ENCODE data around the gene LRP6.

Gene LRP6

GRCh38 chr12:12210983-12211382 is 55.9 kb downstream of the LRP6 start:
- no peak for DNase-seq

DNA sequence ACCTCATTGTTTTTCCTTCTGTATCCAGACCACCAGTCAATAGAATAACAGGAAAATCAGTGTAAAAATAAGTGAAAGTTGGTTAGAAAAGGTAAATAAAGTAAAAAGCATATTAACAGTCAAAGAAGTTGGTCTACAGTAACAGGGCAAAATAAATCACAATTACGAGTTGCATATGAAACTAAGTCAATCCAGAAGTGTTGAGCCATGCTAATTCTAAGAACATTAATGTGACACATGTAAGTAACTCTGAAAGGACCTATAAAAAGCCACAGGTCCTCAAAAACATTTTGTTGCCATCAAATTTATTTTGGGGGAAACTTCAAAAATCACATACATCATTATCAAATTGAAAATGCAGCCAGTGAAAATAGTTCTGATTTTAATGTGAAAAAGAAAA is 56.4 kb downstream of the LRP6 start:
- no peak for DNase-seq

GRCh38 chr12:12209675-12210074 is 57.2 kb downstream of the LRP6 start:
- no peak for DNase-seq

DNA sequence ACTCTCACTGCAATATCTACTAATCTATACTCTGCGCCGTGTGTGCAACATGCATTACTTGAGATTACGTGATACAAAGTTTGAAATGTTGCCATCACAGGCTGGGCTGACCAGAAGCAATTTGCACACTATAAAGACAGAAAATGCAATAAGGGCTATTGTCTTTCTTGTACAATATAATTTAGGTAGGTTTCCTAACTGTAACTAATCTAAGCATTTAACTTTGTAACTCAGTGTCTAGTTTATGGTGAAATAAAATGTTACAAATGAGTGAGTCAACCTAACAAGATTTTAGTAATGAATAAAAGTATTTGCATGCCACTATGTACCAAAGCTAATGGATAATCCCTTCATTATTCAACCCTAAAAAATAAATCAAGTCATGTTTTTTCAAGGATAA is 57.8 kb downstream of the LRP6 start:
- no peak for DNase-seq

DNA sequence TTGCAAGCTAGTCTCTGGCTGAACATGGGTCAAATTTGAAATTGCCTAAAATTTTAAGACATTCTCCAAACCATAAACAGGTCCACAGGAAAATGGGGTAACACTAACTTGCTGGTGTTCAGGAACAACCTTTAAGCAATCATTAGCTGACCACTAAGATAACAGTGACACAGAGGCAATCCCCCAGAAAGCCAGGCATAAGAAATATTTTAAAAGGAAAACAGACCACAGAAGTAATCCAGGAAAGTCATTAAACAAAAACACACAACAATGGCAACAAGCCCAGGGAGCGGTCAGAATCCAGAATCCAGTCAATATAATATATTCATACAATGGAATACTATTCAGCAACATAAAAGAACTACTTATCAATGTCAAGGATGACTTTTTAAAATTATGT is 59.1 kb downstream of the LRP6 start:
- no peak for DNase-seq

DNA sequence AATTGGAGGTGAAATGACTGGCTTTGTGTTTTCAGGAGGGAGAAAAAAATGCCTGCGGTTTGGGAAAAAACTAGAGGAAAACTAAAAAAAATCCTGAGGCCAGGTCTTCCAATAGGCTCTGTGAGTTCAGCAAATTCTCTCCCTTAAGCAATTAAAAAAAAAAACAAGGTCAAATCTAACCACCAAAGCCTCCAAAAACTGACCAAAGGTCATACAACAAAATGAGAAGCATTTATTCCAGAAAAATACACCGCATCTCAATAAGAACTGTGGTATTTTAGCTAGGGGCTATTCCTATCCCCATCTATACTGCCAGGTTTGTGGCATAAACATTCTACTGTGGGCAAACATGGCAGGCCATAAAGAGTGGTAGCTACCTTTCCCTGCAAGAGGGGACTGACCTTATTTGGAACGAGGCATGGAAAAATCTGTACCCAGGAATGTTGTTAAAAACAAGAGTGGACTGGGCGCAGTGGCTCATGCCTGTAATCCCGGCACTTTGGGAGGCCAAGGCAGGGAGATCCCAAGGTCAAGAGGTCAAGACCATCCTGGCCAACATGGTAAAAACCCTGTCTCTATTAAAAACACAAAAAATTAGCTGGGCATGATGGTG is 60.0 kb downstream of the LRP6 start:
- DNase-seq = no peak

DNA sequence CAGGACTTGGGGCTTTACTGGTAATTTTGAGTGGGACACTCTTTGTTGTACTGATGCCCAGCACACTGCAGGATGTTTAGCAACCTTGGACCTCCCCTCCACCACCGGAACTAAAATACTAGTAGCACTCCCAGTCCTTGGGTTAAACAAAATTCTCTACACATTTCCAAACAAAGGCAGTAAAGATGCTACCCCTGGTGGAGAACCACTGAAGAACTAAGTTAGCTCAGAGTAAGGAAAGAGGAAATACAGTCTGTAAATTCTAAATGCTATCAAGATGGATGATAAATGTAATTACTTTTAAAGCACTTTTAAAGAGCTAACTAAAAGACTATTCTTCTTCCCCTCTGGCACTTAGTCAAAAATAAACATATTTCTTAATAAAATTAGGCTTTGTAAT is 64.1 kb downstream of the LRP6 start:
- DNase-seq = no peak

- no peak for DNase-seq
These were observed 64.7 kb downstream of the LRP6 start for GRCh38 chr12:12202105-12202504.

GRCh38 chr12:12201274-12201758 is 65.5 kb downstream of the LRP6 start:
- no peak for DNase-seq

DNA sequence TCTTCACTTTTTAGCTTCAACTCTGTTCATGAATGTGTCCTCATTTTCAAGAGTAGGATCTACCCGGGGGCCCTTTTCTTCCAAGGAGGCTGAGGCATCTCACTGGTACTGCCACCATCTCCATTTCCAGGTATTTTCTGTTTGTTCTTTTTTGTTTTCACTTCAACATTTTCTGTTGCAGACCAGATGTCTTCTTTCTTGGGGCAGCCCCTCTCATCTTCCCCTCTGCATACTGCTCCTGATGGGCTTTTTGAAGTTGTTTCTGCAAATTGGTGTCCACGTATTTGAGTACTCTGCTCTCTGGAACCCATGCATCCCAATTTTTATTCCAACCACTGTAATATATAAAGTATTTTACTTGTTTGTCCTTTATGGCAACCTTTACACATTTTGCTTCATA is 66.5 kb downstream of the LRP6 start:
- DNase-seq = no peak

GRCh38 chr12:12198124-12198523 is 68.7 kb downstream of the LRP6 start:
- DNase-seq = no peak

DNA sequence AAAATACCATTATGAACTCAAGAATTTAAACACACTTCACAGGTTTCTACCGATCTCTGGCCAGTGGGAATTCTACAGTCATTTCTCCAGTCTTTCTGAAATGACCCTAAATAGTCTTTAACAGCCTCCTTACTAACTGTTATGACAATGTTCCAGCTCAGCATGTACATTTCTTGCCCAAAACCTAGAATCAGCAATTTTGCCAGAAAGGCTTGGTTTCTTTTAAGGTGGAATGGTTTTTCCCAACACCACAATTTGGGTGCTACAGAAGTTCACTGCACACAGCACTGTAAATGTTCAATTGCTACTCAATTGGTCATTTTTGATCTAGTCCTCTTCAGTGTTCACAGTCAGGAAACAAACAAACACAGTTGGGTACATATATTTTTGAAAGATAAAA is 69.7 kb downstream of the LRP6 start:
- no peak for DNase-seq

DNA sequence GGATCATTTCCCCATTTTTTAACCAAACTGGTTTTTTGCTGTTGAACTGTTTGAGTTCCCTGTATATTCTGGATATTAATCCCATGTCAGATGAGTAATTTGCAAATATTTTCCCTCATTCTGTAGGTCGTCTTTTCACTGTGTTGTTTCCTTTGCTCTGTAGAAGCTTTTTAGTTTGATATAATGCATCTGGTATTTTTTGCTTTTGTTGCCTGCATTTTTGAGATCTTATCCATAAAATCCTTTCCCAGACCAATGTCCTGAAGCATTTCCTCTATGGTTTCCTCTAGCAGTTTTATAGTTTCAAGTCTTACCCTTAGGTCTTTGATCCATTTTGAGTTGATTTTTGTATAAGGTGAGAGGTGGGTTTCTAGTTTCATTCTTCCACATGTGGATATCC is 71.3 kb downstream of the LRP6 start:
- no peak for DNase-seq

DNA sequence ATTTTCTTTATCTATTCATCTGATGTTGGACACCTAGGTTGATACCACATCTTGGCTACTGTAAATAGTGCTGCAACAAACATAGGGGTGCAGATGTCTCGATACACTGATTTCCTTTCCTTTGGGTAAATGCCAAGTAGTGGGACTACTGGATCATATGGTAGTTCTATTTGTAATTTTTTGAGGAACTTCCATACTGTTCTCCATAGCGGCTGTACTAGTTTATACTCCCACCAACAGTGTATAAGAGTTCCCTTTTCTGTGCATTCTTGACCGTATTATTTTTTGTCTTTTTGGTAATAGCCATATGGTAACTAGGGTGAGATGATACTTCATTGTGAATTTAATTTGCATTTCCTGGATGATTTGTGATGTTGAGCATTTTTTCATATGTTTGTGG is 71.8 kb downstream of the LRP6 start:
- DNase-seq = no peak

- no peak for DNase-seq
These were observed 72.6 kb downstream of the LRP6 start for GRCh38 chr12:12194206-12194605.

GRCh38 chr12:12191008-12191407 is 75.8 kb downstream of the LRP6 start:
- no peak for DNase-seq

DNA sequence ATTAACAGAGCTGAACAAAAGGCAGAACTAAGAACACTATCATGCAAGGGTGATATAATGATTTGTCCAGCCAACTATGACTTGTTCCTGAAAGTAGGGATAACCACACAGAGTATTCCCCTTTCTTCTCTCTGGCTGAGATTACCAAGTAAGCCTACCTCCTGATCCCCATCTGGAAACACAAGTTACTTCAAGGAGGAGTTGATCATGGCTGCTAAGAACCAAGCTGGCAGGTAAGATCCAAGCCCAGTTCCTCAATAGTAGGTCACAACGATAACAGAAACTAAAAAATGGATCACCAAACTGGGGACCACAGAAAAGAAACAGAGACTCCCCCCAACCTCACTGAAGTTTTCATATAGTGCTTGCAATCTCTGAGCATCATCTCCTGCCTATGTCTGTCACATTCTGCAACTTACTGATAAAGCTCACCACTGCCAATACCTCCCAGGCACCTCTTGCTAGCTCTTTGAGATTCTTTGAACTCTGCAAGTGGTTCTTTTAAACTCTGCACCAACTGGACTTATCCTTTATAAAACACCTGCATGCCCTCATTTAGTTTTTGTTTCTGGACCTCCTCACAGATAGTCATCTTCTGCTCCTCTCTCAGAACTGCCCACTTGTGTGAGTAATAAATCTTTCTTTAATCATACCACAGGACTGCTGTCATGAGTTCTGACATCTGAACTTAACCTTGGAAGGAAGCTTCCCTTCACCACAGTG is 76.6 kb downstream of the LRP6 start:
- DNase-seq = no peak

GRCh38 chr12:12185414-12185813 is 81.4 kb downstream of the LRP6 start:
- no peak for DNase-seq

DNA sequence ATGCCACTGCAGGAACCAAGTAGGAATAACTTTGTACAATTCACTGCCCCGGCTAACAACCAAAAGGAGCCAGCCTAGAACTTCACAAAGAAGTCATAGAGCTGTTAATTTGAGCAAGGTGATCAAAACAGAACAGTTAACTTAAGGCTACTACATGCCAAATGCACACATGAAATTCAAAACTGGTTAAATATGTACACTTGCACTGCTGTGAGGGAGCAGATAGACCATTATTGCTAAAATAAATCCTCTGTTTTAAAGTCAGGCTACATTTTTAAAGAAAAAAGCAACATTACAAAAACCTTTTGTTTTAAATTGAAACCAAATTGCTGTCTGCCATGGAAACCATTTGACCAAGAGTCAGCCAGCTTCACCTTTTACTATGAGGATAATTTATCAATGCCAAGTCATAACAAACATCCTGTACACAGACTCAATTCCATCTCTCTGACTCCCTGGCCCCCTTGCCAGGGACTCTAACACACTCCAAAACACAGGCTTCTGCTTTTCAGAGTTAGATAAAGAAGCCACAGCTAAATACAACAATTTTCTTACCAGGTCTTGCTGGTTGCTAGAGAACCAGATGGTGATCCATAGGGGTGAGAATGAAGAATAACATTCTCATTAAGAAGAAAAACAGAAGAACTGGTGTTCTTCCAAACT is 84.0 kb downstream of the LRP6 start:
- no peak for DNase-seq

DNA sequence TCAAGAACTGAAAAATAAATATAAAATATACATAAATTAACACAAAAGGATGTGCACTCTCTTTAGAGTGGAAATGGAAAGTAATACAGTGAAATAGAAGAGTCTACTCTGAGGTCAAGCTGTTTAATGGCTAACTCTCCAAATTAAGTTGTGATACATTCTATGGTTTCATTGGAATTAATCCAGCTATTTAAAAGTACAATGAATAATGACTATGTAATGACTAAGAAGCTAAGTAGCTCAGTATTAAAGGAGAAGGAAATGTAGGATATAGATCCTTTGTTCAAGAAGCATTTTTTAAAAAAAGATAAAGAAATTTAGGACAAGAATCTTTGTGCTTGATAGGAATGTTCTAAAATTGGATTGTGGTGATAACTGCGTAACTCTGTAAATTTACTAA is 85.3 kb downstream of the LRP6 start:
- no peak for DNase-seq

DNA sequence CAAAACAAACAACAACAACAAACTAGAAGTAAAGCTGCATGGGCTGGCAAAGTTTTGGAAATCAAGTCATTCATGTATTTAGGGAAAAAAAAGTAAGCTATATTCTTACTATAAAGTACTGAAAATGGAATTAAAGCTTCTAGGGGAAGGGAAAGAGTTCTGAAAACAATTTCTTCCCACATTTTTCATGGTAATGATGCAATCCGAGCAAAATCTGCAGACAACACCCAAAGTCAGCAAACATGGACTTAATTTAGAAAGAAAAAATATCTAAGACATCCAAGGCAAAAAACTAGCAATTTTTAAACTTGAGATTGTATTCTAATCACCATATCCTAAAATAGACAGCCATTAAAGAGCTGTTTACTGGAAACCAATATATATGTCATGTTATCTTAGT is 86.3 kb downstream of the LRP6 start:
- DNase-seq = no peak

DNA sequence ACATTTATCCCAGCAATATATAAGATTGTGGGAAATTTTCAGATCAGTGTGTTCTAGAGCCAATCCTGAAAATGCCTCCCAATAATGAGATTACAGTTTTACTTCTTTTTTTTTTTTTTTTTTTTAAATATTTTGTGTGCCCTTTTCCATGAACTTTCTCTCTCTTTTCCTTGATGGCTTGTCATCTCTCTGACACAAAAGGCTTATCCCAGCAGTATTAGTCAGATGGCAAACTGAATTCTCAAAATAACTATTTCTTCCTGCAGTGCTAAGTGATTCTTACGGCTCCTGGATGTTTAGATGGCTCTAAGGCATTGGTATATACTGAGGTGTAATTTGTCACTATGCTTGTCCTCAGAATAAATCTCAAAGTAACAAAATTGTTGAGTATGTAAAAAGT is 86.7 kb downstream of the LRP6 start:
- DNase-seq = no peak

GRCh38 chr12:12178559-12178958 is 88.3 kb downstream of the LRP6 start:
- no peak for DNase-seq

DNA sequence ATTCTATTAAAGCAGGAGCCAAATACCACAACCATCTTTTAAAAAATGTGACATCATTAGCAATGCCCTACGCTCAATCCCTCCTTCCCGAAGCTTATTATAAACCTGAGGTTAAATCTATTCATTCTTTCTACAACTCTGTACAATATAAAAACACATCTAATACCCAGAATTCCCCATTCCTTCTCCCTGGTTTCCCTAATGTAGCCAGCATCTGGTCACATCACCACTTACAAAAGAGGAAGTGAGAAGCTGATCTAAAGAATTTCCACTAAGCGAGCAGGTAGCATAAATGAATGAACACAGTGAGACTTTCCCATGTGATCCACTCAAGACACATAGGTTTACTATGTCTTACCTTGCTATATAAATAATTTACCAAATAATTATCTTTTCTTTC is 90.4 kb downstream of the LRP6 start:
- no peak for DNase-seq
